HG02759 (cell line): ENCODE measurements around the gene CEP83.
A peak's percentile ranks its signal among the peaks of the same experiment; 100 is the strongest.

Source experiments
- ATAC-seq: cut with Tn5 transposase; IDR thresholded peaks from one replicate; pipeline ENCODE4 v1.9.1; 2021; ENCODE audit warnings: mild to moderate bottlenecking, moderate library complexity; ENCODE audit not compliant: unreplicated experiment

The CEP83 gene

DNA sequence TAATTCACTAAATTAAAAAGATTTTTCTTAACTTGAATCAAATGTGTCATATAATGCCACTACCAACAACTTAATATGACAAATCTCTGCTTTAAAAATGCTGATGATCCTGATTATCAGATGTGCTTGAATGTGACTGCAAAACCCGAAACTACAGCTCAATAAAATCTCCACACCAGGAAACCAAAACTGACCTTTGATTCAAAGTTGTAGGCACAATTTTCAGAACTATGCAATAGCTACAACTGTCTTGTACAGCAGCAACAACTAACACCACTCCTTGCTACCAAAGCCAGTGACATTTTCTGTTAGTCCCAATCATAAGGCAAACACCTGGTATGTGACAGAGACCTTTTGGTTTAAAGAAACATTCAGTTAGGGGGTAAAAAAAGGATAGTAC is 147.3 kb downstream of the CEP83 start:
- ATAC-seq: no peak

DNA sequence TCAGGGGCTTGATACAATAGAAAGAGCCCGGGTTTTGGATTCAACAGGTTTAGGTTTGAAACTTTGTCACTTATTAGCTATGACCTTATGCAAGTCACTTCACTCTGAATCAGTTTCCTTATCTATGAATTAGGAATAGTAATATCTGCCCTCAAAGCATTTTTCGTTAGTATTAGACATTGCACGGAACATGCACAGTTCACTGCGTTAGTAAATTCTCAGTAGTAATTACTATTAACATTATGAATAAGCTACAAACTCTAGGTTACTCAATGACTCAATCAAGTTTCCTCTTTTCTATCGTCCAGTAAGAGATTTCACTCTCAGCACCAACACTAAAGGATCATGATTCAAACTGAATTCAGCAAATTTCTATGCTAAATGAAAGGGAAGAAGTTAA is 150.3 kb downstream of the CEP83 start:
- ATAC-seq: peak; percentile 79

DNA sequence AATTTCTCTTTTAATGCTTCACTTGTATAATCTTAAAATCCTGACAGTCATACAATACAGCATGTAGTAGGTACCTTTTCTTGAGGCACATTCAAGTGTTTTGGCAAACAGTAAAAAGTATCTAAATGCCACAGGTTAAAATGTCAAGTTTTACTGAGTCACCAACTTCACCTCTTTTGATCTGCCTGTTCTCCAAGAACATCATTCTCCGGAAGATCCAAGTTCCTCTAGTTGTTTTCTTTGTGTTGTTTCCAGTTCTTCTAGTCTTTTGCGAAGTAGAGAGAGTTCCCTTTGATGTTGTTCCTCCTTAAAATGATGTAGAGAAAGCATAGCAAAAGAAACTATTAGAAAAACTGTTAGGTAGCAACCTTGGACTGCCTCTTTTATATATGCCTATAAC is 151.1 kb downstream of the CEP83 start:
- ATAC-seq: no peak

DNA sequence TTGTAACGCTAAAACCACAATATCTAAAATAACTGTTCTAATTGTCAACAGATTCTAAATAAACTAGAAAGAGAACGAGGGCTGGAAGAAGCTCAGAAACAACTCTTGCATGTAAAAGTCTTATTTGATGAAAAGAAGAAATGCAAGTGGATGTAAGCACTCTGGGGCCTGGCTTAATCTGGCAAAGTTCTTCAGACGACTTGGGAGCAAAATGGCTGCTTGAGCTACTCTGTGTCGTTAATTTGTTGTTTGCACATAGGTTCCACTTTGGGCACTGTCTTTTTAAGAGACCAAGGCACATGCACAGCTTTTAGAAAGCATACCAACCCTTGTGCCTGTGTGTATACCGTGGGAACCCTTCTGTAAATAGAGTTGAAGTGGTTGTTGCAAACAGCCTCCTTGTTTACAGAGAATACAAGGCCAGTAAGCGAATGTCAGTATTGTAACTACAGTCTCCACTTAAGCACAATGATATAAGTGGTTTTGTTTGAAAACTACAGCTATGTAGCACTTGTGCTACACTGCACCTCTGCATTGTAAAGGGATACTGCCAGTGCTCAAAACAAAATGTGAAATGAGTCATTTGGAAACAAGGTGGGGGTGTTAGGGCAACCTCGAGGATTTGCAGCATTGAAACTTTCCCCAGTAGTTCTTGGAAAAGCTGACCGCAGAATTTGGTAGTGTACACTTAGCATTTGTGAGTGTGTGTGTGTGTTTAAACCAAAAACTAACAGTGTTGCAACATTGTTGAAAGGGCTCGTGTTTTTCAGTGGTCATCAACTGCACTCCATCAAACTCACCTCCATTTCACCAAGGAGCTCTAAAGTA is 154.3 kb downstream of the CEP83 start:
- peak; percentile 51 for ATAC-seq

DNA sequence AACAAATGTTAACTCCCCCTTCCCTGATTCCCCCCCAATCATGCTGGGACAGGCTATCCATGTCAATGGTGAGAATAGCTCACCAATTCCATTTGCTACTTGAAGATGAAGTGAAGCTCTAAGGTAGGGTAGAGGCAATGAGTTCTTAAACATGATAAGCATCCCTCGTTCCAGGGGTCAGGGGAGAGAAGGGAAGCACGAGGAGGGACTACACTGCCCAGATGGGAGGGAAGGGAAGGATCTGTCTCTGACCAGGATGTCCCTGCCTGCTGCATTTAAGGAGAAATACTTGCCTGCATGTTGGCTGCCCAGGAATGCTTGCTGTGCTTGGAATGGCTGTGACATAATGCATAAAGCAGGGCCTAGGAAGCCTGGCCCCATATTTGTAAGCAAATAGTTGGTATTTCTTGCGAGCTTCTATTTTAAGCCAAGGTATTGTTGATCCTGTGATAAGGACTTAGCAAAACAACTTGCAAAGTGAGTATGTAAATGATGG is 155.1 kb downstream of the CEP83 start:
- ATAC-seq: no peak

DNA sequence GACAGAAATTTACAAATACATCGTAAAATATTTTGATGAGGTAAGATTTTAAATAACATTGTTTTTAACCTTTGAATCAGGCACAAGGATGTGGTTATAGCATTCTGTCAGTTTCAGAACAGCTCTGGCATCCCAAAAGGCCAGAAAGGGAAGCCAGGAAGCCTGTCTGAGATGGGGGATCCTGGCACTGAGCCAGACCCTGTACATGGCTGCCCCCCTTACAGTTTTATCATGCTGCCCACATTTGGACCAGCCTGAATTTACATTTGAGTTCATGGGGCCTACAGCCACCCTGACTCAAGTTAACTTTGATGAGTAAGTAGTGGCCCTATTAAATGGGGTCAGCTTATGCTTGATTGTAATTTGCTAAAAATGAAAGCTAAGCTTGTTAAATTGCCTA is 155.7 kb downstream of the CEP83 start:
- ATAC-seq: no peak

DNA sequence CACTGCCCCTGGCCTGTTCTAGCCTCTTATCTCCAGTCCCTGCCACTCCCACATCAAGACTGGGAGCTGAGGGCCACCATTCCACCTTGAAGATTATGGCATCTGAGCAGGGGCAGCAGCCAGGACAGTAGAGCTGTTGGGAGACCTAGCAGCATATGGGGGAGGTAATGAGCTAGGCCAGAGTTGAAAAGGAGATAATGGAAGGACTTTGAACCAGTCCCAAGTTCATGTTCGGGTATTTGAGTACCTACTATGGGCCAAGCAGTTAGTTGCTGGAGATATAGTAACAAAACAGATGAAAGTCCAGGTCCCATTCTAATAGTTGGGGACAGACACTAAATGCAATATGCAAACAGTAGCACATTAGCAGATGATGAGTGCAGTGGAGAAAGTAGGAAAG is 159.8 kb downstream of the CEP83 start:
- ATAC-seq: no peak

DNA sequence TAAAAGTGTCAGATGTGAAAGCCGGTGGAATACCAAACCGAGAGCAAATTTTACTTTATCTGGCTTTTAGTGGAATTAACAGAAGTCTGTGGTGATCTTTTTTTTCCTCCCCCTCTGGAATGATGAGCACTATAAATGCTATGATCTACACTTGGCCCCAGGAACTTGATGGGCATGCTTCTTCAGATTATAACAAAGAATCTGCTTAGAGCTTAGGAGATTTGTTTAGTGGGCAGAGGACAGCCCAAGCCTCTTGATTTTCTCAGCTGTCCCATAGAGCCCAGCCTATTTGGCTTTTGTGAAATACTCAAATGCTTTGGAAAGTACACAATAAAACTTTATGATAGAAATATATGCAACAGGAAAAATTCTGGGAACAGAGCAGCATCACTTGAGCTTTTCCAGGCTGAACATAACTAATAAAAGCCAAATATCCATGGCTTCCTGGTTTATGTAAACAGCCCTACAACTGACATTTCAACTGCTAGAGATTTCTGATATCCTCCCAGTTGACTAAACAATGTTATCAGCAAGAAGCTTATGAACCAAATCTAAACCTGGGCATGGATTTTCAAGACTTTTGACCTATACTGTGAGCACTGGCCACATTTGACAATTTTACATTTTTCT is 161.7 kb downstream of the CEP83 start:
- ATAC-seq: no peak

DNA sequence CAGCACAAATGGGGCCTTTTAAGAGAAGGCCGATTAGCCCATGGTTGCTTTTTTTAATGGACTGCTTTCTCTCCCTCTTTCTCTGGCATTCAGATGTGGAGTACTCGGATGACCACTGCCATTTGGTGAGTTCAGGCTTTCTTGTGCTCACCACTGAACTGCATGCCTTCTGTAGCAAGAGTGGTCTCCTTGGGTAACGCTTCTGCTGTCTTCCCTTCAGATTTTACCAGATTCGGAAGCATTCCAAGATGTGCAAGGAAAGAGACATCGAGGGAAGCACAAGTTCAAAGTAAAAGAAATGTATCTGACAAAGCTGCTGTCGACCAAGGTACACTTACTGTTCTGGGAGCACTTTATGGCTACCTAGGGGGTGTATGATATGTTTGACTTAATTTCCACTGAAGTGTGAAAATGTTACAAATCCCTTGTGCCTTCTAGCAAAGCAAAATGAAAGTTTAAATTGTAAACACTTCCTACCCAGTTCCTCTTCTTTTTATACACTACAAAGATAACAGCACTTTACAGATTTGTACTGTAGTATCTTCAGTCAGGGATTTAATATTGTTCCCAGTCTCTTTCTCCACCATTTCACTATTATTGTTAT is 162.5 kb downstream of the CEP83 start:
- no peak for ATAC-seq

DNA sequence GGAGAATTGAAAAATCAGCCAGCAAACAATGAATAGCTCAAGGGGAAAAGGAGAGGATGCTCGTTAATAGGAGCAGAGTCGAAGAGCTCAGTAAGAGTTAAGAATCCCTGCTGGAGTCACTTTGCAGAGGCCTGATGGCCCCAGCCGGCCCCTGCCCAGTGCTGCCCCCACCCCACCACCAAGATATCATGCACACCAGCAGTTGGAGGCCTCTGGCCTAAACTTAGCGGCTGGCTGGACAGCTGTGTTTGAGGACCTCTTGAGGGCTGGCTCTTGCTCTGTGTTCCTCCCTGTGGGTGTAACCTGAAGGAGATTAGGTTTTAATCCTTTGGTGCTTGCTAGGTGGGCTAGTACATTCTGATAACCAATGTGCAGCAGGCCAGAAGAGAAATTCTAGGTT is 169.3 kb downstream of the CEP83 start:
- no peak for ATAC-seq

DNA sequence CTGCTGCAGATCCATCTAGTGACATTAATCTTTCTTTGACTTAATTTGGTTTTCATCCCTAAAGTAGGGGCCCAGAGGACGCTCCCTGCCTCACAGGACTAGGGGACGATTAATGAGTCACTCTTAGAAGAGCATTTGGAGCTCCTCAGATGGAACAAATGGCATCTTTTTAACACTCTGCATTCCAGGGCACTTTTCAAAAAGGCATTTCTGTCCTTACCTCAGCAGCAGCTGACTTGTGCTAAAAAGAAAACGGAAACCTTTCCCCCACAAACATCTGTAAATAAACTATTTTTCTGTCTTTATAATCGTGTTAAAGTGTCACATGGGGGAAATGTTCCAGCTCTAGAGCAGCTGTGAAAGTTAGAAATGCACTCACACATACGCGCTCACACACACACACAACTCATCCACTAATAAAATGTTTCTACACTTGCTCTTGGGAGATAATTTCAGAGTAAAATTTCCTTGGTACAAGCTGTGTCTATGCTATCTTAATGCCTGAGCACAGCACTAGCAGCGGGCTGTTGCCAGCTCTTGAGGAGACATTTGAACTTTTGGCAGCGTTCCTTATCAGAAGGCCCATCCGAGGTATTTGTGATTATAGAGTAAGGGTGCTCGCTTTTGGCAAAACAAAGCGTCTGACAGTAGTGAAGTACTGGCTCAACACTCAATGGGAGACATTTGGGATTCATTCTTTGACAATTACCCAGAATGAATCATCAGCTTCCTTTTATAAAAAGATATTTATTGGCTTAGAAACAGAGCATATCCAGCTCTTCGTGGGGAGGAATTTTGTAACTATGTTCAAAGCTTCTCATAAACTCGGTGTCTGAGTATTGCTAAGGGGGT is 170.0 kb downstream of the CEP83 start:
- no peak for ATAC-seq

DNA sequence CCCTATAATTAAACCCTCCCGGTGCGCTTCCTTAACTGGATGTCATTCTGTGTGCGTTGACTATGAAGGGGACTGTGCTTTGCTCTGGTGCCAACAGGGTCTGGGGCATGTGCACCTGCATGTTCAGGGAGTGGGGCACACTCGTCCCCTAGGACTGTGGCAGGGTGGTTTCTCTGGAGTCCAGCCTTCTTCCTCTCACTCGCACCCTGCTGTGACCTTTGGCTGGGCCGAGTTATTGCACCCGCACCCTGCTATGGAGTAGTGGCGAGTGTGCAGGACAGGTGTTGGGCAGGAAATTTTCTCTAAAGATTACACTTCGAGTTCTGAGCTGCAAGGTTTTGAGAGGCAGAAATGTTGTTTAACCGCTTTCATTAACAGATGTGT is 172.4 kb downstream of the CEP83 start:
- no peak for ATAC-seq

DNA sequence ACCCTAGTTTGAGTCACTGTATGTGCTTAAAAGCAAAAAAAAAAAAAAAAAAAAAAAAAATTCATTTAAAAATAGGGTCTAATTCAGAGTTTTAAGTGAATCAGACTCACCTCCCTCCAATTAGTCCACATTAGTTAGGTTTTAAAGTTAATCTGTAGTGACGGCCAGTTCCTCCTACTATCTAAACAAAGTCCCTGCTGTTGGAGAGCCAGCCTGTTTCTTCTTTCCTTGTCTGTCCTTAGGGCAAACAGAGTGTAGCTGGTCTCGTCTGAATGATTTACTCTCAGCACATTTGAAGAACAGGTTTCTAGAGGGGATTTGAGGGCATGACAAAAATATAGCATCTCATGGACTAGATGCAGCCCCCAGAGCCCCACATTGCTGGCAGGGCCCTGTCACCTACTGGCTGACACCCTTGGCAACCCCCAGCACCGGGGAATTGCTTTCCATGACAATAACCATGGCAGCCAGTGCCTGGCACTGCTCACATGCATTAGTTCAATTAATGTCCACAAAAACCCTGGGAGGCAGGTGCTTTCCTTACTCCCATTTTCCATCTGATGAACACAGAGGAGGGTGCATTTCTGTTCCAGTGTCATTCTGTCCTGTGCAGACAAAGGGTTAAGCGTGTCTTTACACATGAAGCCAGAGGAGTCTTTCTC is 173.0 kb downstream of the CEP83 start:
- no peak for ATAC-seq

DNA sequence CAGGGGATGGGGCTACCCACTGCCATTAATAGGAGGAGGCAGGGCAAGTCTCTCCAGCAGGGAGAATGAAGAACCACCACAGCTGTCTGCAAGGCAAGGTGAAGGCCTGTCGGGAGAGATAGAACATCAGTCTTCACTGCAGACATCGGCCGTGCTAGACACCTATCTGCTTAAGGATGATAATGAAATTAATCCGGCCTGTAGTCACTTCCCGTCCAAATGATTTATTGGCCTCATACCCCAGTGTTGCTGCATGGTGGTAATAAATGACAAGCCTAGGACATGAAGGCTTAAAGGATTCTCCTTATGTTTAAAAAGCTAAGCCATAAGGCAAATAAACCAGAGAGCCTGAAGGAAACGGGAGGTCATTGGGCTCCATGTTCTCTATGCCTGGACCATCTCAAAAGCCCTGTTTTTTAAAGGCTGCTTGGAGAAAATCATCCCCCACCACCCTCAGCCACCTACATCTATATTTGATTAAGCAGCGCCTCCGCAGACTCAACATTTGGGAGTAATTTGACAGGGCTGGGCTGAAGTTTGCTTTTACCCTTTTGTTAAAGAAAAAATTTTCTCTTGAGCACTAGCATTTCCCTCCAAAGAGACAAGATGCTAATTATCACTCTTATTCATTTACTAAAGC is 173.6 kb downstream of the CEP83 start:
- ATAC-seq: no peak

DNA sequence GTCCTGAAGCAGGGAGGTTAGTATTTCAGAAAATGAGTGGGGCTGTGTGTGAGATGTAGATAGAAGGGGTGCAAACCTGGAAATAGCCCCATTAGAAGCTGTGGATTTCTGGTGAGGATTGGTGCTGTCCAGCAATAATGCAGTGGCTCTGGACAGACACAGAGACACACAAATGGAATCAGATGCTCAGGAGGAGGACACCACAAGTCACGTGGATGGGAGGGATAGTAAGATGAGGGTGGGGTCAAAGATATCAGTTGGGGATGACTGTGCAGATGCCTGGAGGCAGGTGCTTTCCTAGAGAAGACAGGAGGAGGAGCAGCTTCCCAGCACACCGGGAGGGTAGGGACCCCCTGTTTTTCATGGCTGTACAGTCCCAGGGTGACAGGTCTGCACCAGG is 174.8 kb downstream of the CEP83 start:
- ATAC-seq: no peak

DNA sequence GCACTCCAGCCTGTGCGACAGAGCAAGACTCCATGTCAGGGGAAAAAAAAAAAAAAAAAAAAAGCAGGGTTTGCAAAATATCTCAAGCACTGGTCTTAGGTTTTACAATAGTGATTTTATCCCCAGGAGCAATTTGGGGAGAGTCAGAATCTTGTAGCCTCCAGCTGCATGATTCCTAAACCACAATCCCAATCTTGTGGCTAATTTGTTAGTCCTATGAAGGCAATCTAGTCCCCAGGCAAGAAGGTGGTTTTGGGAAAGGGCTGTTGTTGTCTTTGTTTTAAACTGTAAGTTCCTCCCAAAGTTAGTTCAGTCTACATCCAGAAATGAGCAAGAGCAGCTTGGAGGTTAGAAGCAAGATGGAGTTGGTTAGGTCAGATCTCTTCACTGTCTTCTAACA is 175.6 kb downstream of the CEP83 start:
- ATAC-seq: no peak

DNA sequence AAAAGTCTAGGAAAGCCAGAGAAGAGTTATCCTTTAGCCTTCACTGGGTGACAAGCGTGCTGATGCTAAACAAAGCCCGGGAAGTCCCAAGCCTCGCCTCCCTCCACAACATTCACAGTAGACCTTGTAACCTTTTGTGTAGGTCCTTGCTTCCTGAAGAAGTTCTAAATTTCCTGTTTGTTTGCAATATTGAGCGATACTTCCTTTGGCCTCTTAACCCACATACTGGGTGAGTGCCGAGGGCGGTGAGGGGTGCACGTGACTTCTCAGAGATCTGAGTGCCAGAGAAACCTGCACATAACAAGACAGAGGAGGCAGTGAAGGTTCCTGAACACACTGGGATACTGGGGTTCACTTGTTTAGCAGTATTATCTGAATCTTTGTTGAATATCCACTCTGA is 177.0 kb downstream of the CEP83 start:
- ATAC-seq: no peak

DNA sequence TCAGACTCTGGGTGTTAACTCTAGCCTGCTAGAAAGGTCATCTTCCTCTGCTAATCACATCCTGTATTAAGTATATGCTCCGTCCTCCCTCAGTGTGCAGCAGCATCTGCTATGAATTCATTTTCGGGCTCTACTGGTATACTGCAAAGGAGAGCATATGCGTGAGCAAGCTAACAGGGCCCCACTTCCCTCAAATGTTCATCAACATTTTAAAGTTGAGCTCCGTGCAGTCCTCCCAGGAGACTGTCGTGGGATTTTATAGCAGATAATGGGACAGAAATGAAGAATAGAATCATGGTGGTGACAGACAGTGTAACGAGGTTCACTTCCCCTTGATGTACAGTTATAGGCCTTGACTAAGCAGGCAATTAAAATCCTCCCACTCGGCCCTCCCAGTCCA is 179.6 kb downstream of the CEP83 start:
- ATAC-seq: no peak

DNA sequence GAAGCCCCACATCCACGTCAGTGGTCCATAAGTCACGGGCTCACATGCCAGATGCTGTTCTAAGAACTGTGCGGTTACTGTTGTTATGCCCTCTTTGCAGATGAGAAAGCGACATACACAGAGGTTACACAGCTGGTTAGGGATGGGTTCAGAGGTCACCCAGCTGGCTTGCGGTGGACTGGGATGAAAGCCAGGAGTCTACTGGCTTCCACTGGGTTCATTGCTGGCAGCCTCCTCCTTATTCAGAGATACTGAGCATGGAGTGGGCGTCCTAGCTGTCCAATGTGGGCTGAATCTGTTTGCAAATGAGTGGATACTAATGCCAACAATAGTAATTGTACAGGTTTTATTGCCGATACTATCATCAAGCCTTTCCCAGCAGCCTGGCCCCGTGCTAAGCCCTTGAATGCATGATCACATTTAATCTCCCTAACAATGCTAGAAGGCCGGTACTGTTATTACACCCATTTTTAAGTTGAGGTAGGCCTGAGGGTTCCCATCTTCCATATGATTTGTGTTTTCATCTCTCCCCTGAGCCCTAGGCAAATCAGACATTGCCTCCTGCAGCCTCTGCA is 182.2 kb downstream of the CEP83 start:
- ATAC-seq: no peak

DNA sequence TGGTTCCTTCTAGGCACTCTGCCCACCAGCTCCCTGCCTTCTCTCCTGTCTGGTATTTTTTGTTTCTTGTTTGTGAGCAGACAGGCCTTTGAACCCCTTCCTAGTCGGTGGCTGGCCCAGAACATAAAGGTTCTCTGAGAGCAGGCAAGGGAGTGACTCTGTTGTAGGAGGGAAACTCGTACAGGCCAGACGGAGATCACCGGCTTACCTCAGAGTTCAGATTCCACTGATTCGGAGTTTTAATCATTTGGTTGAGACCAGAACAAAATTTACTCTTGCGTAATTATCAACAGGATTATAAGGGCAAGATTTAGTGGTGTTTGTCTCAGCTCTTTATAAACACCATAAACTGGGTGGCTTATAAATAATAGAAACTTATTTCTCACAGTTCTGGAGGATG is 182.9 kb downstream of the CEP83 start:
- no peak for ATAC-seq
